ENCODE measurements around the gene P4HA2. TPM values are rescaled to one million over a fixed set of nuclear protein-coding genes. Genes with fewer than 3 reads are reported as not detected.
"Not testable (repeated sequence)": the region's sequence is repeated elsewhere in the genome, so short reads cannot be mapped to it uniquely, and the experiment has no call there.

P4HA2 gene
- total RNA-seq, 4 donors from 2014 or later, result 28.8 to 44.7 (median 30.8) TPM

DNA sequence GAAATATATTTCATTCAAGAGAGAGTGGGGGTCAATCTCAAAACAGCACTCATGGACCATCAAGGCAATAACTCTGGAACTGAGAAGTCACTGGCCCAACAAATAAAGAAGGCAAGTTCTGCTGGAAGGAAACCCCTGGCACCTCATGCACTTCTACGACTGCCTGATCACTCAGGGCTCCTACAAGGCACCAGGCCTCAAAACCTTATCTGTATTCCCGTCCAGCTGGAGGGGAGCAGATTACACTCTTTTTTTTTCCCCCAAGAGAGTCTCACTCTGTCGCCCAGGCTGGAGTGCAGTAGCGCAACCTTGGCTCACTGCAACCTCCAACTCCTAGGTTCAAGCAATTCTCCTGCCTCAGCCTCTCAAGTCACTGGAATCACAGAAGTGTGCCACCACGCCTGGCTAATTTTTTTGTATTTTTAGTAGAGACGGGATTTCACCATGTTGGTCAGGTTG, 49.9 kb downstream of the P4HA2 start:
- H3K4me3 ChIP-seq, result no peak overlapping the region
- H3K27ac ChIP-seq (replicated peaks in 1 of 4), result no peak overlapping the region
- DNase-seq (ENCODE audit: extremely low spot score), result no peak
- no peaks in the 10 kb centered on the region for H3K27me3 ChIP-seq
- TF ChIP-seq EP300 (IDR thresholded peaks at IDR 0.05) (no peak), POLR2A (IDR thresholded peaks at IDR 0.05; ENCODE audit: low read depth) (no peak), POLR2AphosphoS5 (IDR thresholded peaks at IDR 0.05) (no peak)
- TF ChIP-seq, protein P1, sequence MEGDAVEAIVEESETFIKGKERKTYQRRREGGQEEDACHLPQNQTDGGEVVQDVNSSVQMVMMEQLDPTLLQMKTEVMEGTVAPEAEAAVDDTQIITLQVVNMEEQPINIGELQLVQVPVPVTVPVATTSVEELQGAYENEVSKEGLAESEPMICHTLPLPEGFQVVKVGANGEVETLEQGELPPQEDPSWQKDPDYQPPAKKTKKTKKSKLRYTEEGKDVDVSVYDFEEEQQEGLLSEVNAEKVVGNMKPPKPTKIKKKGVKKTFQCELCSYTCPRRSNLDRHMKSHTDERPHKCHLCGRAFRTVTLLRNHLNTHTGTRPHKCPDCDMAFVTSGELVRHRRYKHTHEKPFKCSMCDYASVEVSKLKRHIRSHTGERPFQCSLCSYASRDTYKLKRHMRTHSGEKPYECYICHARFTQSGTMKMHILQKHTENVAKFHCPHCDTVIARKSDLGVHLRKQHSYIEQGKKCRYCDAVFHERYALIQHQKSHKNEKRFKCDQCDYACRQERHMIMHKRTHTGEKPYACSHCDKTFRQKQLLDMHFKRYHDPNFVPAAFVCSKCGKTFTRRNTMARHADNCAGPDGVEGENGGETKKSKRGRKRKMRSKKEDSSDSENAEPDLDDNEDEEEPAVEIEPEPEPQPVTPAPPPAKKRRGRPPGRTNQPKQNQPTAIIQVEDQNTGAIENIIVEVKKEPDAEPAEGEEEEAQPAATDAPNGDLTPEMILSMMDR (IDR thresholded peaks at IDR 0.05), result no peak
- intact Hi-C loops (cut with DNase I), result no loop called here
- H3K36me3 ChIP-seq, result no peaks in the 10 kb centered on the region
- H3K9me3 ChIP-seq, result no peaks in the 10 kb centered on the region
- peaks cover 0 to 19% (median 14%) of the 10 kb centered on the region in 4 donors for H3K4me1 ChIP-seq
- WGBS, result 92% methylated on average over 6 of the region's 6 CpGs

DNA sequence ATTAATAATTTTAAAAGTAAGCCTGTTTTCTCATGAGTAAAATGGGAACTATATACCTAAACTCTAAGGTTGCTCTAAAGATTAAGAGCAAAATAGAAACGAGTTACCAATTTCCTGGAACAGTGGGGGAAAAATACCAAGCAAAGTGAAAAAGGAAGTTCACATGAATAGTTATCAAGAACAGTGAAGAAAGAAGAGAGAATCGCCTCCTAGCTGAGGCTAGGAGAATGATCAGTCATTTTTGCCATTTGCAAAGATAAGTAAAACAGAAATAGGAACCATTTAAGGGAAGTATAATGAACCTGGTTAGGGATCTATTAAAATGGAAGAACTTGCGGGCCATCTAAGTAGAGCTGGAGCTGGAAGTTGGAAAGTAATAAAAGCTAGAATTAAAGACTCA, 50.7 kb downstream of the P4HA2 start:
- H3K4me1 ChIP-seq, result peaks cover 0 to 16% (median 12%) of the 10 kb centered on the region in 4 donors
- H3K36me3 ChIP-seq, result no peaks in the 10 kb centered on the region
- 59% methylated on average over 3 of the region's 3 CpGs for WGBS
- intact Hi-C loops (cut with DNase I), result no loop called here
- H3K4me3 ChIP-seq, result no peak overlapping the region
- no peak for DNase-seq (ENCODE audit: extremely low spot score)
- no peaks in the 10 kb centered on the region for H3K9me3 ChIP-seq
- H3K27me3 ChIP-seq, result no peaks in the 10 kb centered on the region
- TF ChIP-seq EP300 (IDR thresholded peaks at IDR 0.05) (no peak), POLR2AphosphoS5 (IDR thresholded peaks at IDR 0.05) (no peak), POLR2A (IDR thresholded peaks at IDR 0.05; ENCODE audit: low read depth) (no peak)
- TF ChIP-seq, protein P1 (IDR thresholded peaks at IDR 0.05), result no peak
- H3K27ac ChIP-seq (replicated peaks in 1 of 4), result no peak overlapping the region

DNA sequence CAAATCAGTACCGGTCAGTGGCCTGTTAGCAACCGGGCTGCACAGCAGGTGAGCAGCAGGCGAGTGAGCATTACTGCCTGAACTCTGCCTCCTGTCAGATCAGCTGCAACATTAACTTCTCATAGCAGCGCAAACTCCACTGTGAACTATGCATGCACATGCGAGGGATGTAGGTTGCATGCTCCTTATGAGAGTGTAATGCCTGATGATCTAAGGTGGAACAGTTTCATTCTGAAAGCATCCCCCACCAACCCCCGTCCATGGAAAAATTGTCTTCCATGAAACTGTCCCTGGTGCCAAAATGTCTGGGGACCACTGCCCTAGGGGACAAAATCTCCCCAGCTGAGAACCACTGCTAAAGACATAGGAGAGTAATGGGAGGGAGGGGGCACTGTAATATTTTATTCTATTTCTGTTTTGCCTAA, 51.1 kb downstream of the P4HA2 start:
- Histone ChIP-seq H3K27ac (replicated peaks in 1 of 4) (no peak overlapping the region), H3K27me3 (no peaks in the 10 kb centered on the region), H3K36me3 (no peaks in the 10 kb centered on the region), H3K9me3 (no peaks in the 10 kb centered on the region), H3K4me3 (no peak overlapping the region), H3K4me1 (peaks cover 0 to 15% (median 12%) of the 10 kb centered on the region in 4 donors)
- intact Hi-C loops (cut with DNase I), result no loop called here
- 82% methylated on average over 6 of the region's 6 CpGs for WGBS
- DNase-seq (ENCODE audit: extremely low spot score), result no peak
- no peak for TF ChIP-seq EP300 (IDR thresholded peaks at IDR 0.05)
- TF ChIP-seq, protein P1 (IDR thresholded peaks at IDR 0.05), result no peak
- no peak for TF ChIP-seq POLR2A (IDR thresholded peaks at IDR 0.05; ENCODE audit: low read depth)
- TF ChIP-seq POLR2AphosphoS5 (IDR thresholded peaks at IDR 0.05), result no peak

DNA sequence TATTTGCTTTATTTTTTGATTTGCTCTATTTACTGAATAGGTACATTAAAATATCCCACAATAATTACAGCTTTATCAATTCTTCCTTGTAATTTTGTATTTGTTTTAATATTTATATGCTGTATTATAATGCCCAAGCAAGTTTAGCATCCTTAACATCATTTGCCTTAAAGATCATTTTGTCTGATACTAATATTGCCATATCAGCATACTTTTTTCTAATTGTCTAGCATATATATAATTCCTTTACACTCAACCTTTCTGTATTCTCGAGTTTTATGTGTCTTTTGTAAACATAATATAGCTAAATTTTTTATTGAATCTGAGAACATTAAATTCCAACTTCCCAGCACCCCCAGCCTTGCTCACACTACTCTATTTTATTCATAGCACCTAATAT, 64.7 kb downstream of the P4HA2 start:
- Histone ChIP-seq H3K27me3 (no peaks in the 10 kb centered on the region), H3K36me3 (no peaks in the 10 kb centered on the region), H3K27ac (replicated peaks in 1 of 4) (no peak overlapping the region), H3K4me3 (no peak overlapping the region), H3K4me1 (no peaks in the 10 kb centered on the region), H3K9me3 (no peaks in the 10 kb centered on the region)
- WGBS, result 61% methylated on average over 1 of the region's 1 CpG
- TF ChIP-seq EP300 (IDR thresholded peaks at IDR 0.05), result no peak
- TF ChIP-seq, protein P1 (IDR thresholded peaks at IDR 0.05), result no peak
- TF ChIP-seq POLR2AphosphoS5 (IDR thresholded peaks at IDR 0.05), result no peak
- no peak for TF ChIP-seq POLR2A (IDR thresholded peaks at IDR 0.05; ENCODE audit: low read depth)
- DNase-seq (ENCODE audit: extremely low spot score), result no peak
- intact Hi-C loops (cut with DNase I), result no loop called here

DNA sequence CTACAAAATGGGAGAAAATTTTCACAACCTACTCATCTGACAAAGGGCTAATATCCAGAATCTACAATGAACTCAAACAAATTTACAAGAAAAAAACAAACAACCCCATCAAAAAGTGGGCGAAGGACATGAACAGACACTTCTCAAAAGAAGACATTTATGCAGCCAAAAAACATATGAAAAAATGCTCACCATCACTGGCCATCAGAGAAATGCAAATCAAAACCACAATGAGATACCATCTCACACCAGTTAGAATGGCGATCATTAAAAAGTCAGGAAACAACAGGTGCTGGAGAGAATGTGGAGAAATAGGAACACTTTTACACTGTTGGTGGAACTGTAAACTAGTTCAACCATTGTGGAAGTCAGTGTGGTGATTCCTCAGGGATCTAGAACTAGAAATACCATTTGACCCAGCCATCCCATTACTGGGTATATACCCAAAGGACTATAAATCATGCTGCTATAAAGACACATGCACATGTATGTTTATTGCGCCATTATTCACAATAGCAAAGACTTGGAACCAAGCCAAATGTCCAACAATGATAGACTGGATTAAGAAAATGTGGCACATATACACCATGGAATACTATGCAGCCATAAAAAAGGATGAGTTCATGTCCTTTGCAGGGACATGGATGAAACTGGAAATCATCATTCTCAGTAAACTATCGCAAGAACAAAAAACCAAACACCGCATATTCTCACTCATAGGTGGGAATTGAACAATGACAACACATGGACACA, 65.9 kb downstream of the P4HA2 start:
- H3K36me3 ChIP-seq; intact Hi-C loops (cut with DNase I); H3K4me3 ChIP-seq; H3K4me1 ChIP-seq; H3K9me3 ChIP-seq; H3K27me3 ChIP-seq; H3K27ac ChIP-seq (replicated peaks in 1 of 4); DNase-seq (ENCODE audit: extremely low spot score): not testable (repeated sequence)
- WGBS, result 100% methylated on average over 1 of the region's 5 CpGs
